BLaER1 treated with 17β-estradiol and CSF1 and Interleukin-3, amounts not matched to agents 10 nM and 100 nM (cell line): ENCODE results near the gene MCFD2.

Experiments
- H3K27ac ChIP-seq, 11 experiments: shearing (Covaris generic); formaldehyde crosslinking; 2 replicates each; pipeline ENCODE4 v1.8.1; 2022
- H3K27me3 ChIP-seq, 11 experiments: shearing (Covaris generic); formaldehyde crosslinking; 2 replicates each; pipeline ENCODE4 v1.8.1; 2022
- H3K36me3 ChIP-seq, 11 experiments: shearing (Covaris generic); formaldehyde crosslinking; 2 replicates each; pipeline ENCODE4 v1.8.1; 2022
- H3K4me1 ChIP-seq, 10 experiments: shearing (Covaris generic); formaldehyde crosslinking; 2 replicates each; pipeline ENCODE4 v1.8.1; 2022
- H3K4me2 ChIP-seq, 11 experiments: shearing (Covaris generic); formaldehyde crosslinking; 2 replicates each; pipeline ENCODE4 v1.8.1; 2022
- H3K4me3 ChIP-seq, 10 experiments: shearing (Covaris generic); formaldehyde crosslinking; 2 replicates each; pipeline ENCODE4 v1.8.1; 2022
- H3K9ac ChIP-seq, 11 experiments: shearing (Covaris generic); formaldehyde crosslinking; 2 replicates each; pipeline ENCODE4 v1.8.1; 2022
- H3K9me3 ChIP-seq, 11 experiments: shearing (Covaris generic); formaldehyde crosslinking; replicated peaks in 1 of 11; 2 replicates each; pipeline ENCODE4 v1.8.1; 2022
- H4K20me1 ChIP-seq, 11 experiments: shearing (Covaris generic); formaldehyde crosslinking; 2 replicates each; pipeline ENCODE4 v1.8.1; 2022
- Cebpa-rat ChIP-seq, 11 experiments: shearing (Covaris generic); IDR thresholded peaks; 2 replicates each; pipeline ENCODE4 v1.8.1; 2022

The MCFD2 gene

GRCh38 chr2:46943881-46944798 lies 28.5 kb upstream of the MCFD2 start:
- H3K27me3 ChIP-seq, result no peaks in the 10 kb centered on the region

GRCh38 chr2:46942891-46943626 lies 27.5 kb upstream of the MCFD2 start:
- H3K4me3 ChIP-seq, result peak overlapping the region; percentile 78 to 98 (median 94)

More at GRCh38 chr2:46943881-46944798, 28.5 kb upstream of the MCFD2 start:
- Histone ChIP-seq H4K20me1 (peaks cover 0 to 61% (median 18%) of the 10 kb centered on the region in 11 experiments; a peak in 10 of 22 replicates), H3K9me3 (no peaks in the 10 kb centered on the region), H3K36me3 (peaks cover 0 to 39% (median 12%) of the 10 kb centered on the region in 11 experiments; a peak in 14 of 22 replicates), H3K27ac (peak overlapping the region in 9 of 11 experiments; percentile 85 to 94 (median 90); a peak in 18 of 22 replicates), H3K4me2 (peak overlapping the region; percentile 85 to 99 (median 95)), H3K9ac (peak overlapping the region; percentile 87 to 92 (median 90); a peak in 21 of 22 replicates), H3K4me3 (peak overlapping the region; percentile 78 to 98 (median 94)), H3K4me1 (peaks cover 76 to 81% (median 78%) of the 10 kb centered on the region in 10 experiments)
- no peak for TF ChIP-seq Cebpa-rat (IDR thresholded peaks at IDR 0.05)

GRCh38 chr2:46942143-46942526 lies 26.5 kb upstream of the MCFD2 start:
- no peak for TF ChIP-seq Cebpa-rat (IDR thresholded peaks at IDR 0.05)
- Histone ChIP-seq H4K20me1 (peaks cover 0 to 41% (median 5%) of the 10 kb centered on the region in 11 experiments; a peak in 9 of 22 replicates), H3K9ac (peak overlapping the region; percentile 87 to 92 (median 90)), H3K27me3 (no peaks in the 10 kb centered on the region), H3K4me3 (peak overlapping the region; percentile 78 to 98 (median 94)), H3K9me3 (no peaks in the 10 kb centered on the region), H3K4me2 (peak overlapping the region; percentile 85 to 99 (median 95)), H3K4me1 (peaks cover 57 to 71% (median 66%) of the 10 kb centered on the region in 10 experiments), H3K36me3 (peaks cover 0 to 26% (median 6%) of the 10 kb centered on the region in 11 experiments; a peak in 9 of 22 replicates), H3K27ac (peak overlapping the region; percentile 34 to 94 (median 88); a peak in 21 of 22 replicates)

More at GRCh38 chr2:46942891-46943626, 27.5 kb upstream of the MCFD2 start:
- peak overlapping the region in 10 of 11 experiments; percentile 85 to 94 (median 89); a peak in 20 of 22 replicates for H3K27ac ChIP-seq
- TF ChIP-seq Cebpa-rat (IDR thresholded peaks at IDR 0.05), result no peak
- no peaks in the 10 kb centered on the region for H3K9me3 ChIP-seq
- peak overlapping the region; percentile 87 to 92 (median 90) for H3K9ac ChIP-seq
- H4K20me1 ChIP-seq, result peaks cover 0 to 50% (median 9%) of the 10 kb centered on the region in 11 experiments; a peak in 9 of 22 replicates
- H3K4me1 ChIP-seq, result peaks cover 66 to 75% (median 69%) of the 10 kb centered on the region in 10 experiments
- H3K4me2 ChIP-seq, result peak overlapping the region; percentile 85 to 99 (median 95)
- no peaks in the 10 kb centered on the region for H3K27me3 ChIP-seq
- H3K36me3 ChIP-seq, result peaks cover 0 to 28% (median 6%) of the 10 kb centered on the region in 11 experiments; a peak in 10 of 22 replicates

GRCh38 chr2:46939626-46940359 lies 24.2 kb upstream of the MCFD2 start:
- Histone ChIP-seq H3K4me3 (peak overlapping the region; percentile 78 to 98 (median 94); a peak in 19 of 20 replicates), H3K9me3 (no peaks in the 10 kb centered on the region), H3K36me3 (peaks cover 0 to 13% (median 4%) of the 10 kb centered on the region in 11 experiments; a peak in 8 of 22 replicates), H3K27me3 (no peaks in the 10 kb centered on the region), H4K20me1 (peaks cover 0 to 18% (median 0%) of the 10 kb centered on the region in 11 experiments; a peak in 6 of 22 replicates), H3K9ac (peak overlapping the region; percentile 87 to 92 (median 90)), H3K4me2 (peak overlapping the region; percentile 89 to 99 (median 96)), H3K4me1 (peaks cover 34 to 47% (median 42%) of the 10 kb centered on the region in 10 experiments), H3K27ac (peak overlapping the region; percentile 85 to 94 (median 89))
- TF ChIP-seq Cebpa-rat (IDR thresholded peaks at IDR 0.05), result no peak

- Histone ChIP-seq H3K4me2 (peak overlapping the region in 3 of 11 experiments; percentile 6 to 13 (median 7); a peak in 4 of 22 replicates), H3K9me3 (no peaks in the 10 kb centered on the region), H3K36me3 (no peaks in the 10 kb centered on the region; a peak in 1 of 22 replicates), H3K27ac (no peak overlapping the region), H3K4me1 (peaks cover 17 to 26% (median 22%) of the 10 kb centered on the region in 10 experiments), H3K4me3 (no peak overlapping the region), H4K20me1 (no peaks in the 10 kb centered on the region; a peak in 3 of 22 replicates), H3K9ac (no peak overlapping the region), H3K27me3 (no peaks in the 10 kb centered on the region)
- no peak for TF ChIP-seq Cebpa-rat (IDR thresholded peaks at IDR 0.05)
Measured at GRCh38 chr2:46937471-46937901, 21.9 kb upstream of the MCFD2 start.

DNA sequence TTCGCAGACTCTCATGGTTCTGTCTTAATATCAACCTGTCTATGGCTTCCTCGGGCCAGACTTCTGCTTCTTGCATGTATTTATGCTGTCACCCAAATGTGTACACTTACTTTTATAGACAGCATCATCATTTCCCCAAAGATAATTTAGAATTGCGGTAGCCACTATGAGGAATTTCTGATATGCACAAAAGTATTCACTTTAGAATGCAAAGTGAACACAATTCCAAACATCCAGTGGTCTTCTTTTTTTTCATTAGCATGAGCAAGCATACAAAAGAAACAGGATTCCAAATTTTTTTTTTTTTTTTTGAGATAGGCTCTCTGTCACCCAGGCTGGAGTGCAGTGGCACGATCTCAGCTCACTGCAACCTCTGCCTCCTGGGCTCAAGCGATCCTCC lies 21.0 kb upstream of the MCFD2 start:
- Histone ChIP-seq H3K9me3 (no peaks in the 10 kb centered on the region), H3K36me3 (no peaks in the 10 kb centered on the region; a peak in 1 of 22 replicates), H3K4me3 (no peak overlapping the region), H3K9ac (no peak overlapping the region), H3K27ac (no peak overlapping the region), H4K20me1 (no peaks in the 10 kb centered on the region; a peak in 2 of 22 replicates), H3K27me3 (no peaks in the 10 kb centered on the region), H3K4me2 (no peak overlapping the region), H3K4me1 (peaks cover 17 to 26% (median 22%) of the 10 kb centered on the region in 10 experiments)
- TF ChIP-seq Cebpa-rat (IDR thresholded peaks at IDR 0.05), result no peak

- Histone ChIP-seq H3K9me3 (0 out of 22 replicates have a peak, but pooled peaks cover 0 to 11% (median 0%) of the 10 kb centered on the region in 11 experiments), H3K4me1 (peaks cover 10 to 21% (median 17%) of the 10 kb centered on the region in 10 experiments), H3K36me3 (peaks cover 0 to 3% (median 0%) of the 10 kb centered on the region in 11 experiments; a peak in 2 of 22 replicates), H3K27ac (no peak overlapping the region), H3K9ac (no peak overlapping the region), H3K27me3 (no peaks in the 10 kb centered on the region), H3K4me3 (no peak overlapping the region), H4K20me1 (no peaks in the 10 kb centered on the region), H3K4me2 (no peak overlapping the region)
- no peak for TF ChIP-seq Cebpa-rat (IDR thresholded peaks at IDR 0.05)
Measured at GRCh38 chr2:46935071-46935470, 19.5 kb upstream of the MCFD2 start.

GRCh38 chr2:46929612-46930011 lies 14.0 kb upstream of the MCFD2 start:
- TF ChIP-seq Cebpa-rat (IDR thresholded peaks at IDR 0.05), result no peak

More at GRCh38 chr2:46929612-46930011, 14.0 kb upstream of the MCFD2 start:
- Histone ChIP-seq H3K9me3 (peaks cover 22 to 52% (median 36%) of the 10 kb centered on the region in 11 experiments), H4K20me1 (no peaks in the 10 kb centered on the region), H3K36me3 (peaks cover 0 to 31% (median 21%) of the 10 kb centered on the region in 11 experiments; a peak in 16 of 22 replicates), H3K4me3 (no peak overlapping the region), H3K9ac (no peak overlapping the region), H3K27ac (no peak overlapping the region), H3K4me1 (peaks cover 0 to 8% (median 3%) of the 10 kb centered on the region in 10 experiments; a peak in 15 of 20 replicates), H3K27me3 (no peaks in the 10 kb centered on the region), H3K4me2 (no peak overlapping the region)
